Gastrocnemius medialis (tissue), 4 donors: Measurements from ENCODE around the gene UQCC5. TPM values are rescaled to one million over a fixed set of nuclear protein-coding genes. Genes with fewer than 3 reads are reported as not detected.
A peak's percentile ranks its signal among the peaks of the same experiment; 100 is the strongest.

Experiments
- ATAC-seq, 2 donors: fragments of 150-250 bp; one replicate each; pipeline ENCODE4 v1.9.1; 2016
- DNase-seq, 2 donors: peaks; one replicate each; pipeline ENCODE4 v3.0.0-alpha.2; 2019
- H3K27ac ChIP-seq, 4 donors: fragments of 200-600 bp; sonication (generic); 1 replicate in 1 of 4; 2 replicates in 3 of 4; pipeline ENCODE4 v1.5.1; 2016 to 2018; ENCODE audit warnings: mild to moderate bottlenecking in 2 of 4, moderate library complexity in 1 of 4
- H3K27me3 ChIP-seq, 3 donors: fragments of 200-600 bp; sonication (generic) in 2 of 3; 1 replicate in 1 of 3; 2 replicates in 2 of 3; pipeline versions ENCODE4 v1.5.1 to v1.6.0; 2016 to 2019; ENCODE audit warnings: mild to moderate bottlenecking in 1 of 3, moderate library complexity in 1 of 3
- H3K36me3 ChIP-seq, 2 donors: fragments of 200-600 bp; sonication (generic) in 1 of 2; one replicate each; pipeline ENCODE4 v1.5.1; 2017 to 2018
- H3K4me1 ChIP-seq, 2 donors: fragments of 200-600 bp; sonication (generic) in 1 of 2; one replicate each; pipeline ENCODE4 v1.5.1; 2016 to 2017; ENCODE audit warnings: mild to moderate bottlenecking in 2 of 2
- H3K4me3 ChIP-seq, 4 donors: fragments of 200-600 bp; sonication (generic) in 3 of 4; 1 replicate in 1 of 4; 2 replicates in 3 of 4; pipeline ENCODE4 v1.5.1; 2016 to 2019; ENCODE audit warnings: mild to moderate bottlenecking in 2 of 4
- H3K9me3 ChIP-seq, 3 donors: fragments of 200-600 bp; sonication (generic) in 2 of 3; 1 replicate in 1 of 3; 2 replicates in 2 of 3; pipeline ENCODE4 v1.5.1; 2016 to 2019
- POLR2A ChIP-seq, 2 donors: fragments of 450-650 bp; IDR thresholded peaks; one replicate each; pipeline ENCODE4 v1.6.1; 2017; ENCODE audit warnings: antibody characterized with exemption in 2 of 2, mild to moderate bottlenecking in 2 of 2, moderate library complexity in 2 of 2
- in situ Hi-C, 4 donors: fragments of 200-750 bp; cut with MboI; loops; one replicate each; pipeline versions ENCODE4 v1.15.0 to v1.8.0; 2017; ENCODE audit warnings: low sequenced_read_pairs in 4 of 4
- intact Hi-C: fragments of 100-400 bp; cut with DNase I; formaldehyde crosslinking; loops from one replicate; pipeline ENCODE4 v1.15.1; 2023; ENCODE audit warnings: low total_unique reads
- total RNA-seq, 4 donors: library from RNA; depleted of rRNA; stranded (reverse); fragments of >200 nt; gene quantifications; one replicate each; pipeline versions ENCODE4 v1.1.0 to v1.2.3, GENCODE V29; 2016
- TF ChIP-seq, protein P1 (sequence below), 5 experiments: fragments of 450-650 bp in 3 of 5; fragments of 200-600 bp in 2 of 5; sonication (generic) in 2 of 5; IDR thresholded peaks in 4 of 5; conservative IDR thresholded peaks in 1 of 5; 1 replicate in 4 of 5; 2 replicates in 1 of 5; pipeline ENCODE4 v1.5.1; 2016 to 2019; ENCODE audit warnings: antibody characterized with exemption in 5 of 5, mild to moderate bottlenecking in 3 of 5, moderate library complexity in 3 of 5

Gene UQCC5
- total RNA-seq, 4 donors from 2014 or later: 0.31 to 26.1 (median 0.87) TPM

DNA sequence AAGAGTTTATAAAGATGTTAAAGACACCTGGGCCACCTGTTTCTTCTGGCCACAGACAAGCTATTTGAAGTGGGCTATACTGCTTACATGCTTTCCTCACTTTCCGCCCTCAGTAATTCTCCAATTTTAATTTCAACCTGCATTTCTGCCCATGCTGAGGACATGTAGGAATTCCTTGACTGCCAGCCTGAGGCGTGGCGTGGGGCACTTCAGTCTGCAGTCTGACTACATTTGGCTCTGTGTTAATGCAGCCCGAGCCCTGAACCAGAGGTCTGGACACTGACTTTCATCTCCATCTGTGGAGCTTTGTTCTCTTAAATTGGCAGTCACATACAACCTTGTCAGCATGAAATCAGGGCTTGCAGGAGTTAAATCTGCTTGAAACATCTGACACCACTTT, 8.5 kb downstream of the UQCC5 start:
- DNase-seq (no peak), ATAC-seq (no peak)
- peaks cover 0 to 52% of the 10 kb centered on the region in 2 donors for H3K36me3 ChIP-seq
- H3K27me3 ChIP-seq: no peaks in the 10 kb centered on the region
- in situ Hi-C loops (loop anchor here in 1 of 4 donors (10.0 kb wide), 1 partner anchor 80 kb away; no protein-coding TSS in a partner anchor), intact Hi-C loops (no loop called here)
- no peaks in the 10 kb centered on the region for H3K9me3 ChIP-seq
- TF ChIP-seq, protein P1, sequence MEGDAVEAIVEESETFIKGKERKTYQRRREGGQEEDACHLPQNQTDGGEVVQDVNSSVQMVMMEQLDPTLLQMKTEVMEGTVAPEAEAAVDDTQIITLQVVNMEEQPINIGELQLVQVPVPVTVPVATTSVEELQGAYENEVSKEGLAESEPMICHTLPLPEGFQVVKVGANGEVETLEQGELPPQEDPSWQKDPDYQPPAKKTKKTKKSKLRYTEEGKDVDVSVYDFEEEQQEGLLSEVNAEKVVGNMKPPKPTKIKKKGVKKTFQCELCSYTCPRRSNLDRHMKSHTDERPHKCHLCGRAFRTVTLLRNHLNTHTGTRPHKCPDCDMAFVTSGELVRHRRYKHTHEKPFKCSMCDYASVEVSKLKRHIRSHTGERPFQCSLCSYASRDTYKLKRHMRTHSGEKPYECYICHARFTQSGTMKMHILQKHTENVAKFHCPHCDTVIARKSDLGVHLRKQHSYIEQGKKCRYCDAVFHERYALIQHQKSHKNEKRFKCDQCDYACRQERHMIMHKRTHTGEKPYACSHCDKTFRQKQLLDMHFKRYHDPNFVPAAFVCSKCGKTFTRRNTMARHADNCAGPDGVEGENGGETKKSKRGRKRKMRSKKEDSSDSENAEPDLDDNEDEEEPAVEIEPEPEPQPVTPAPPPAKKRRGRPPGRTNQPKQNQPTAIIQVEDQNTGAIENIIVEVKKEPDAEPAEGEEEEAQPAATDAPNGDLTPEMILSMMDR (IDR thresholded peaks at IDR 0.05 in 4 of 5, conservative IDR thresholded peaks at IDR 0.05 in 1 of 5): no peak
- TF ChIP-seq POLR2A (IDR thresholded peaks at IDR 0.05): no peak
- H3K27ac ChIP-seq: peak overlapping the region in 3 of 4 donors; percentile 18 to 53 (median 20)
- H3K4me3 ChIP-seq: no peak overlapping the region
- peaks cover 8 to 30% of the 10 kb centered on the region in 2 donors for H3K4me1 ChIP-seq

- Histone ChIP-seq H3K4me1 (peaks cover 4 to 17% of the 10 kb centered on the region in 2 donors), H3K27ac (peak overlapping the region in 1 of 4 donors; percentile 53), H3K4me3 (no peak overlapping the region), H3K9me3 (no peaks in the 10 kb centered on the region), H3K36me3 (peaks cover 0 to 49% of the 10 kb centered on the region in 2 donors), H3K27me3 (no peaks in the 10 kb centered on the region)
- TF ChIP-seq, protein P1 (IDR thresholded peaks at IDR 0.05 in 4 of 5, conservative IDR thresholded peaks at IDR 0.05 in 1 of 5): no peak
- no peak for TF ChIP-seq POLR2A (IDR thresholded peaks at IDR 0.05)
- in situ Hi-C loops: loop anchor here in 1 of 4 donors (10.0 kb wide), 1 partner anchor 82 kb away; no protein-coding TSS in a partner anchor
- no peak for DNase-seq
- no peak for ATAC-seq
- intact Hi-C loops: no loop called here
These were observed 9.9 kb downstream of the UQCC5 start for GRCh38 chr3:52546111-52546901.

DNA sequence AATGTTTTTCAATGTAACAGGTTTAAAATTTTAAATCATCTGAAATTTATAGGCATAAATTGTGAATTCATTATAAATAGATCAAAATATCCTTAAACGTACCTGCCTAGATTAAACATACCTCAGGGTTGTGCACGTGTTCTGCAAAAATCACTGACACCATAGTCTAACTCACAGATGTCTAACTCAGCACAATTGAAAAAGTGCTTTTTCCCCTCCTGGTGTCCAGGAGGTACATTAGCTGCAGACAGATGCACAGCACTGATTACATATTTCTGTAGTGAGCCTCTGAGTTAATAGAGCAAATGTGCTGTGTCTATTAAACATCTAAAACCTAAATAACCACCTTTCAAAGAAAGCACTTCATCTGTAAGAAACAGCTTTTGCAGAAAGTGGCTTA, 10.7 kb downstream of the UQCC5 start:
- Histone ChIP-seq H3K27ac (no peak overlapping the region), H3K4me3 (no peak overlapping the region), H3K36me3 (peaks cover 0 to 42% of the 10 kb centered on the region in 2 donors), H3K9me3 (no peaks in the 10 kb centered on the region), H3K27me3 (no peaks in the 10 kb centered on the region), H3K4me1 (peaks cover 4 to 16% of the 10 kb centered on the region in 2 donors)
- no peak for ATAC-seq
- intact Hi-C loops (no loop called here), in situ Hi-C loops (loop anchor here in 1 of 4 donors (10.0 kb wide), 1 partner anchor 82 kb away; no protein-coding TSS in a partner anchor)
- DNase-seq: no peak
- TF ChIP-seq, protein P1 (IDR thresholded peaks at IDR 0.05 in 4 of 5, conservative IDR thresholded peaks at IDR 0.05 in 1 of 5): no peak
- no peak for TF ChIP-seq POLR2A (IDR thresholded peaks at IDR 0.05)

DNA sequence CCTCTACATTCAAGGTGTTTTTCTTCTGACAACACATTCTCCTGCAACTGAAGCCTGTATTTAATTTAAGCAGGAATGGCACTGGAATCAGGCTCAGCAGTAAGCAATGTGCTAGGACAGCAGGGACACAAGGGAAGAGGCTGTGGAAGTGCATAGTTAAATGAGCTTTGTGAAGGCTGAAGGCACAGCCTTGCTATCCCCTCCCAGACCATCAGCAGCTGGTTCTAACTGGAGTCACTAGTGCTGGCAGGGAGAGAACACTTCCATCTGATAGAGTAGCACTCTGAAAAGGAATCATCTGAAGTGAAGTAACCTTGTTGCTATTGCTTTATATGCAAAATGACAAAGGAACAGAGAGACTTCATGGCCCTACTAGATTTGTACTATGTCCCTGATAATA, 14.7 kb downstream of the UQCC5 start:
- TF ChIP-seq, protein P1 (IDR thresholded peaks at IDR 0.05 in 4 of 5, conservative IDR thresholded peaks at IDR 0.05 in 1 of 5): no peak
- no peak for TF ChIP-seq POLR2A (IDR thresholded peaks at IDR 0.05)
- ATAC-seq (no peak), DNase-seq (no peak)
- no peaks in the 10 kb centered on the region for H3K9me3 ChIP-seq
- H3K27ac ChIP-seq: peak overlapping the region in 1 of 4 donors; percentile 33
- no peaks in the 10 kb centered on the region for H3K27me3 ChIP-seq
- no peak overlapping the region for H3K4me3 ChIP-seq
- peaks cover 0 to 54% of the 10 kb centered on the region in 2 donors for H3K36me3 ChIP-seq
- peaks cover 0 to 10% of the 10 kb centered on the region in 2 donors for H3K4me1 ChIP-seq
- in situ Hi-C loops (no loop called here), intact Hi-C loops (no loop called here)
